DMS79 (cell line): ENCODE data around the gene SCGB2A2.
A peak's percentile ranks its signal among the peaks of the same experiment; 100 is the strongest.

Source experiments
- DNase-seq: peaks from one replicate; lab custom pipeline; 2025; lab: John Stamatoyannopoulos, UW

Gene SCGB2A2

GRCh38 chr11:62269654-62270278 is at the start of gene SCGB2A2:
Gene SCGB2A2 (plus strand): TSS chr11:62270158. CDS start chr11:62270217, 59 bp downstream.
- no peak for DNase-seq

- DNase-seq, result no peak
These were observed 48.5 kb upstream of the SCGB2A2 start for GRCh38 chr11:62221498-62221897.

- no peak for DNase-seq
These were observed 46.9 kb upstream of the SCGB2A2 start for GRCh38 chr11:62223095-62223494.

- no peak for DNase-seq
These were observed 36.2 kb upstream of the SCGB2A2 start for GRCh38 chr11:62233730-62234129.

- DNase-seq, result no peak
These were observed 33.8 kb upstream of the SCGB2A2 start for GRCh38 chr11:62236187-62236586.

- no peak for DNase-seq
These were observed 32.5 kb upstream of the SCGB2A2 start for GRCh38 chr11:62237499-62237898.

- DNase-seq, result no peak
These were observed 31.8 kb upstream of the SCGB2A2 start for GRCh38 chr11:62238151-62238550.

GRCh38 chr11:62241095-62241494 is 28.9 kb upstream of the SCGB2A2 start:
- DNase-seq, result no peak

- DNase-seq, result peak; percentile 93
These were observed 27.9 kb upstream of the SCGB2A2 start, which contains the start of gene SCGB1D2 for GRCh38 chr11:62242021-62242420. Gene SCGB1D2 (plus strand): TSS chr11:62242239. CDS start chr11:62242308, 69 bp downstream.

- DNase-seq, result no peak
These were observed 24.6 kb upstream of the SCGB2A2 start for GRCh38 chr11:62245271-62245753.

GRCh38 chr11:62251698-62252097 is 18.3 kb upstream of the SCGB2A2 start:
- DNase-seq, result no peak

- DNase-seq, result no peak
These were observed 15.9 kb upstream of the SCGB2A2 start for GRCh38 chr11:62253999-62254542.

- DNase-seq, result no peak
These were observed 13.7 kb upstream of the SCGB2A2 start for GRCh38 chr11:62256281-62256680.

- no peak for DNase-seq
These were observed 9.6 kb upstream of the SCGB2A2 start for GRCh38 chr11:62260261-62260953.

GRCh38 chr11:62264004-62264403 is 6.0 kb upstream of the SCGB2A2 start:
- DNase-seq, result no peak

GRCh38 chr11:62266558-62266957 is 3.4 kb upstream of the SCGB2A2 start:
- no peak for DNase-seq

GRCh38 chr11:62267050-62267449 is 2.9 kb upstream of the SCGB2A2 start:
- DNase-seq, result no peak

GRCh38 chr11:62267576-62267975 is 2.4 kb upstream of the SCGB2A2 start:
- no peak for DNase-seq

- no peak for DNase-seq
These were observed 3.3 kb downstream of the SCGB2A2 start for GRCh38 chr11:62273284-62273683.

GRCh38 chr11:62273789-62274275 is 3.9 kb downstream of the SCGB2A2 start:
- no peak for DNase-seq

GRCh38 chr11:62280452-62280851 is 10.5 kb downstream of the SCGB2A2 start:
- no peak for DNase-seq

GRCh38 chr11:62295504-62295903 is 25.5 kb downstream of the SCGB2A2 start:
- no peak for DNase-seq

GRCh38 chr11:62298975-62299374 is 29.0 kb downstream of the SCGB2A2 start, which contains the start of gene SCGB1D4:
Gene SCGB1D4 (minus strand): TSS chr11:62299075. CDS start chr11:62299010, 65 bp downstream.
- DNase-seq, result no peak
